K562 (cell line): ENCODE measurements around the gene ACSBG1. TPM values are rescaled to one million over a fixed set of nuclear protein-coding genes. Genes with fewer than 3 reads are reported as not detected.

ENCODE experiments used
- BACH1 ChIP-seq: fragments of 200-800 bp; sonication (Bioruptor generic); IDR thresholded peaks from 2 replicates; pipeline ENCODE4 v1.6.1; 2016; ENCODE audit warnings: missing genetic modification characterization, missing compliant biosample characterization
- MTA3 ChIP-seq: fragments of 450-650 bp; formaldehyde crosslinking; IDR thresholded peaks from 2 replicates; pipeline ENCODE4 v1.6.1; 2017; ENCODE audit warnings: mild to moderate bottlenecking, borderline replicate concordance
- MYC ChIP-seq, 2 experiments: fragments of 250-450 bp in 1 of 2; sonication (Bioruptor Pico) in 1 of 2; IDR thresholded peaks; 2 replicates each; pipeline versions ENCODE4 v1.5.1 to v1.6.1; 2012 to 2021; ENCODE audit warnings: low read depth in 2 of 2, borderline replicate concordance in 1 of 2, improper control_type of control experiment in 1 of 2, low read length in 1 of 2, mild to moderate bottlenecking in 1 of 2, moderate library complexity in 1 of 2
- SMAD1 ChIP-seq: fragments of 150-350 bp; IDR thresholded peaks from 2 replicates; pipeline ENCODE4 v1.6.1; 2014; ENCODE audit warnings: low read length, low read depth; ENCODE audit not compliant: partially characterized antibody
- SMARCA4 ChIP-seq: fragments of 450-650 bp; IDR thresholded peaks from 2 replicates; pipeline ENCODE4 v1.6.1; 2016
- SOX6 ChIP-seq: fragments of 450-650 bp; IDR thresholded peaks from 2 replicates; pipeline ENCODE4 v1.6.1; 2014; ENCODE audit warnings: mild to moderate bottlenecking
- TCF3 ChIP-seq: sonication (generic); formaldehyde crosslinking; IDR thresholded peaks from 2 replicates; pipeline ENCODE4 v1.4.0; 2020; ENCODE audit warnings: mild to moderate bottlenecking, missing genetic modification reagents
- ZNF274 ChIP-seq: IDR thresholded peaks from 2 replicates; pipeline ENCODE4 v1.6.1; 2011; ENCODE audit warnings: low read depth, mild to moderate bottlenecking, low read length, moderate library complexity, borderline replicate concordance
- ZNF644 ChIP-seq: fragments of 200-800 bp; sonication (Bioruptor generic); IDR thresholded peaks from 2 replicates; pipeline ENCODE4 v1.6.1; 2016; ENCODE audit warnings: low read depth, missing genetic modification characterization, missing compliant biosample characterization
- ZNF830 ChIP-seq: fragments of 250-450 bp; sonication (Bioruptor Pico); IDR thresholded peaks from 2 replicates; pipeline ENCODE4 v1.5.0; 2021; ENCODE audit warnings: mild to moderate bottlenecking
- polyA plus RNA-seq, 8 experiments: library from polyadenylated mRNA; depleted of rRNA in 4 of 8; stranded (reverse) in 5 of 8; unstranded in 3 of 8; fragments of >200 nt; fragmentation: Nextera tagmentation in 2 of 8; fragmentation: Illumina TruSeq in 1 of 8; extraction: Ambion mirVana in 2 of 8; extraction: Trizol in 1 of 8; gene quantifications; 2 replicates each; pipeline versions ENCODE4 v1.2.1 to v1.2.3, GENCODE V29; 2011 to 2014; ENCODE audit warnings: inconsistent platforms in 1 of 8, missing spikeins in 1 of 8
- total RNA-seq, 7 experiments: library from RNA; depleted of rRNA in 6 of 7; stranded (reverse); fragments of >200 nt in 6 of 7; fragmentation: Illumina TruSeq in 2 of 7; extraction: Trizol in 2 of 7; gene quantifications; 2 replicates each; pipeline versions ENCODE4 v1.2.1 to v1.2.3, GENCODE V29; 2011 to 2021; ENCODE audit warnings: low replicate concordance in 1 of 7
- TF ChIP-seq, protein P1 (sequence below): sonication (generic); formaldehyde crosslinking; IDR thresholded peaks from 2 replicates; pipeline ENCODE4 v1.8.1; 2023; ENCODE audit warnings: mild to moderate bottlenecking, missing genetic modification reagents
- TF ChIP-seq, protein P2 (sequence below), 3 experiments: IDR thresholded peaks in 2 of 3; conservative IDR thresholded peaks in 1 of 3; 2 replicates each; pipeline ENCODE4 v1.5.1; 2011 to 2012; ENCODE audit warnings: low read length in 3 of 3, mild to moderate bottlenecking in 3 of 3, control low read depth in 2 of 3, improper control_type of control experiment in 1 of 3, inconsistent platforms in 1 of 3, low read depth in 1 of 3, mixed read lengths in 1 of 3, moderate library complexity in 1 of 3; ENCODE audit not compliant: insufficient read depth in 2 of 3
- TF ChIP-seq, protein P3 (sequence below): fragments of 250-450 bp; sonication (Bioruptor Pico); IDR thresholded peaks from 2 replicates; pipeline ENCODE4 v1.8.0; 2022; ENCODE audit warnings: moderate library complexity, mild to moderate bottlenecking, inconsistent platforms
- TF ChIP-seq, protein P4 (sequence below): sonication (generic); formaldehyde crosslinking; IDR thresholded peaks from 2 replicates; pipeline ENCODE4 v1.8.1; 2023; ENCODE audit warnings: mild to moderate bottlenecking, missing genetic modification reagents, moderate library complexity
- TF ChIP-seq, protein P5 (sequence below): fragments of 250-450 bp; sonication (Bioruptor Pico); IDR thresholded peaks from 2 replicates; pipeline ENCODE4 v1.4.0; 2020

The ACSBG1 gene
- total and polyA plus RNA-seq, 9 of the 15 experiments (the other 6 are each of a cell fraction or from before 2014, with no cell fraction given) = 0.36 to 6.4 (median 2.5) TPM

DNA sequence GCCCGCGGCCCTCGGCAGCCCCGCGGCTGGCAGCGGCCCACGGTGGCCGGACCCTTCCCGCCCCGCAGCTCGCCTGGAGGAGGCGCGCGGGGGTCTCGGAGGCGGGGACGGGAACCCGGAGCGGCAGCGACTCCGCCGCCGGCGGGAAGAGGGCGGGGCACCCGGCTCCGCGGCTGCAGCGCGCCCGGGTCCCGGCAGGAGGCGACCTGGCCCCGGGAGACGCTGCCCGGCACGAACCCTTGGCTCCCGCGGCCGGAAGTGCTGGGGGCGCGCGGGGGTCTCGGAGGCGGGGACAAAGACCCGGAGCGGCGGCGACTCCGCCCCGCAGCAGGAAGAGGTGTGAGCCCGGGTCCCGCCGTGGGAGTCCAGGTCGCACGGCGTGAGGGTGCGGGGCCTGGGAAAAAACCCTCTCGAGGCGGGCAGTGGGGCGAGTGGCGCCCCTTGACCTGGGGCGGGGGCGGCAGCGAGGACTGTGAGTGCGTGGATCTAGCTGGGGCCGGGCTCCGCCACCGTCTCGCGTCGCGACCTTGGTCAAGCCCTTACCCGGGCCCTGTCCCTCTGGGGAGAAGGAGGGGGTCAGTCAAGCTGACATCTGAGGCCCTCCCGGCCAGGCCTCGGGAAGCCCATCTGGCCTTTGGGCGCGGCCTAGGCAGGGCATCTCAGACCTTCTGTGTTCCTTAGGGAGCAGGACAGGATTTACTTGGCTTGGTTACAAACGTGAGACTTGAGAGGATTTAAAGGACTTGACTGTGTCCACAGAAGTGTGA lies 102.9 kb downstream of the ACSBG1 start, which contains the start of gene CIB2 (continued):
- TF ChIP-seq, protein P1, sequence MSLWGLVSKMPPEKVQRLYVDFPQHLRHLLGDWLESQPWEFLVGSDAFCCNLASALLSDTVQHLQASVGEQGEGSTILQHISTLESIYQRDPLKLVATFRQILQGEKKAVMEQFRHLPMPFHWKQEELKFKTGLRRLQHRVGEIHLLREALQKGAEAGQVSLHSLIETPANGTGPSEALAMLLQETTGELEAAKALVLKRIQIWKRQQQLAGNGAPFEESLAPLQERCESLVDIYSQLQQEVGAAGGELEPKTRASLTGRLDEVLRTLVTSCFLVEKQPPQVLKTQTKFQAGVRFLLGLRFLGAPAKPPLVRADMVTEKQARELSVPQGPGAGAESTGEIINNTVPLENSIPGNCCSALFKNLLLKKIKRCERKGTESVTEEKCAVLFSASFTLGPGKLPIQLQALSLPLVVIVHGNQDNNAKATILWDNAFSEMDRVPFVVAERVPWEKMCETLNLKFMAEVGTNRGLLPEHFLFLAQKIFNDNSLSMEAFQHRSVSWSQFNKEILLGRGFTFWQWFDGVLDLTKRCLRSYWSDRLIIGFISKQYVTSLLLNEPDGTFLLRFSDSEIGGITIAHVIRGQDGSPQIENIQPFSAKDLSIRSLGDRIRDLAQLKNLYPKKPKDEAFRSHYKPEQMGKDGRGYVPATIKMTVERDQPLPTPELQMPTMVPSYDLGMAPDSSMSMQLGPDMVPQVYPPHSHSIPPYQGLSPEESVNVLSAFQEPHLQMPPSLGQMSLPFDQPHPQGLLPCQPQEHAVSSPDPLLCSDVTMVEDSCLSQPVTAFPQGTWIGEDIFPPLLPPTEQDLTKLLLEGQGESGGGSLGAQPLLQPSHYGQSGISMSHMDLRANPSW (CRISPR knock-in tag) = no peak
- TF ChIP-seq, protein P2, sequence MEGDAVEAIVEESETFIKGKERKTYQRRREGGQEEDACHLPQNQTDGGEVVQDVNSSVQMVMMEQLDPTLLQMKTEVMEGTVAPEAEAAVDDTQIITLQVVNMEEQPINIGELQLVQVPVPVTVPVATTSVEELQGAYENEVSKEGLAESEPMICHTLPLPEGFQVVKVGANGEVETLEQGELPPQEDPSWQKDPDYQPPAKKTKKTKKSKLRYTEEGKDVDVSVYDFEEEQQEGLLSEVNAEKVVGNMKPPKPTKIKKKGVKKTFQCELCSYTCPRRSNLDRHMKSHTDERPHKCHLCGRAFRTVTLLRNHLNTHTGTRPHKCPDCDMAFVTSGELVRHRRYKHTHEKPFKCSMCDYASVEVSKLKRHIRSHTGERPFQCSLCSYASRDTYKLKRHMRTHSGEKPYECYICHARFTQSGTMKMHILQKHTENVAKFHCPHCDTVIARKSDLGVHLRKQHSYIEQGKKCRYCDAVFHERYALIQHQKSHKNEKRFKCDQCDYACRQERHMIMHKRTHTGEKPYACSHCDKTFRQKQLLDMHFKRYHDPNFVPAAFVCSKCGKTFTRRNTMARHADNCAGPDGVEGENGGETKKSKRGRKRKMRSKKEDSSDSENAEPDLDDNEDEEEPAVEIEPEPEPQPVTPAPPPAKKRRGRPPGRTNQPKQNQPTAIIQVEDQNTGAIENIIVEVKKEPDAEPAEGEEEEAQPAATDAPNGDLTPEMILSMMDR (IDR thresholded peaks at IDR 0.05 in 2 of 3, conservative IDR thresholded peaks at IDR 0.05 in 1 of 3; ENCODE audit: insufficient read depth in 2 of 3, low read depth in 1 of 3, low read length in 3 of 3) = peak; percentile 59 to 88 (median 80)
- TF ChIP-seq ZNF644 (tag) = no peak
- TF ChIP-seq, protein P3, sequence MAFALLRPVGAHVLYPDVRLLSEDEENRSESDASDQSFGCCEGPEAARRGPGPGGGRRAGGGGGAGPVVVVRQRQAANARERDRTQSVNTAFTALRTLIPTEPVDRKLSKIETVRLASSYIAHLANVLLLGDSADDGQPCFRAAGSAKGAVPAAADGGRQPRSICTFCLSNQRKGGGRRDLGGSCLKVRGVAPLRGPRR (CRISPR knock-in tag) = no peak
- 0 out of 2 replicates have a peak, but pooled peaks have one; percentile 37 for TF ChIP-seq MYC (IDR thresholded peaks at IDR 0.05; ENCODE audit: low read depth, low read length)
- no peak for TF ChIP-seq MYC (CRISPR knock-in tag; IDR thresholded peaks at IDR 0.05; ENCODE audit: borderline replicate concordance, low read depth)
- TF ChIP-seq ZNF830 (CRISPR knock-in tag) = no peak
- TF ChIP-seq MTA3 = peak; percentile 90; the same call in 1 of the 2 replicates
- 0 out of 2 replicates have a peak, but pooled peaks have one; percentile 13 for TF ChIP-seq SOX6
- TF ChIP-seq ZNF274 = no peak
- TF ChIP-seq, protein P4, sequence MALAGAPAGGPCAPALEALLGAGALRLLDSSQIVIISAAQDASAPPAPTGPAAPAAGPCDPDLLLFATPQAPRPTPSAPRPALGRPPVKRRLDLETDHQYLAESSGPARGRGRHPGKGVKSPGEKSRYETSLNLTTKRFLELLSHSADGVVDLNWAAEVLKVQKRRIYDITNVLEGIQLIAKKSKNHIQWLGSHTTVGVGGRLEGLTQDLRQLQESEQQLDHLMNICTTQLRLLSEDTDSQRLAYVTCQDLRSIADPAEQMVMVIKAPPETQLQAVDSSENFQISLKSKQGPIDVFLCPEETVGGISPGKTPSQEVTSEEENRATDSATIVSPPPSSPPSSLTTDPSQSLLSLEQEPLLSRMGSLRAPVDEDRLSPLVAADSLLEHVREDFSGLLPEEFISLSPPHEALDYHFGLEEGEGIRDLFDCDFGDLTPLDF (CRISPR knock-in tag) = no peak
- TF ChIP-seq SMARCA4 = no peak
- TF ChIP-seq TCF3 (CRISPR knock-in tag) = no peak
- TF ChIP-seq, protein P5, sequence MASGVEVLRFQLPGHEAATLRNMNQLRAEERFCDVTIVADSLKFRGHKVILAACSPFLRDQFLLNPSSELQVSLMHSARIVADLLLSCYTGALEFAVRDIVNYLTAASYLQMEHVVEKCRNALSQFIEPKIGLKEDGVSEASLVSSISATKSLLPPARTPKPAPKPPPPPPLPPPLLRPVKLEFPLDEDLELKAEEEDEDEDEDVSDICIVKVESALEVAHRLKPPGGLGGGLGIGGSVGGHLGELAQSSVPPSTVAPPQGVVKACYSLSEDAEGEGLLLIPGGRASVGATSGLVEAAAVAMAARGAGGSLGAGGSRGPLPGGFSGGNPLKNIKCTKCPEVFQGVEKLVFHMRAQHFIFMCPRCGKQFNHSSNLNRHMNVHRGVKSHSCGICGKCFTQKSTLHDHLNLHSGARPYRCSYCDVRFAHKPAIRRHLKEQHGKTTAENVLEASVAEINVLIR (CRISPR knock-in tag) = no peak
- no peak for TF ChIP-seq SMAD1
- TF ChIP-seq BACH1 (tag) = no peak
